ENCODE results near the gene OR13H1. TPM values are rescaled to one million over a fixed set of nuclear protein-coding genes. Genes with fewer than 3 reads are reported as not detected.
"Not testable (repeated sequence)": the region's sequence is repeated elsewhere in the genome, so short reads cannot be mapped to it uniquely, and the experiment has no call there.

OR13H1 gene
- total and polyA plus RNA-seq, 2 of the 4 experiments (the other 2 are of a cell fraction), result not detected

- H3K79me1 ChIP-seq (ENCODE audit: low read depth in 1 of 2, low read length in 2 of 2); H3K4ac ChIP-seq (ENCODE audit: low read depth, low read length); H4K91ac ChIP-seq (ENCODE audit: insufficient read depth, low read depth, low read length); ATAC-seq (ENCODE audit: low read depth); H2AK9ac ChIP-seq (replicated peaks; ENCODE audit: low read depth, low read length, poor library complexity); CTCF ChIA-PET; H3K9me1 ChIP-seq (ENCODE audit: insufficient read depth, low read length); H3K56ac ChIP-seq (ENCODE audit: extremely low read depth, insufficient read depth, low read length); H3K23ac ChIP-seq (ENCODE audit: low read depth, low read length); DNase-seq; H3K18ac ChIP-seq (ENCODE audit: low read depth, low read length); H2BK20ac ChIP-seq (ENCODE audit: low read depth, low read length); H3K4me1 ChIP-seq (ENCODE audit: control insufficient read depth, insufficient read depth, low read length); H3K4me2 ChIP-seq (ENCODE audit: low read depth, low read length); H2BK120ac ChIP-seq (ENCODE audit: low read depth, low read length); in situ Hi-C loops (cut with MboI; ENCODE audit: low sequenced_read_pairs); H3K9me3 ChIP-seq (ENCODE audit: control insufficient read depth, insufficient read depth, low read length); H3K14ac ChIP-seq (replicated peaks; ENCODE audit: low read depth, low read length); H4K20me1 ChIP-seq (ENCODE audit: insufficient read depth, low read length); H4K5ac ChIP-seq (ENCODE audit: low read depth, low read length); H3K27me3 ChIP-seq (ENCODE audit: control insufficient read depth, insufficient read depth, low read length); H2BK5ac ChIP-seq (ENCODE audit: low read depth, low read length, poor library complexity, severe bottlenecking); intact Hi-C loops (cut with micrococcal nuclease); H3K27ac ChIP-seq (ENCODE audit: insufficient read depth, low read length); BruUV-seq (replicated peaks); H3K36me3 ChIP-seq (ENCODE audit: control insufficient read depth, insufficient read depth, low read length); H3K9ac ChIP-seq (ENCODE audit: low read depth, low read length); H4K8ac ChIP-seq (ENCODE audit: low read depth in 2 of 2, low read length in 2 of 2); H3K4me3 ChIP-seq (ENCODE audit: insufficient read depth, low read depth, low read length); H2AK5ac ChIP-seq (ENCODE audit: low read depth, low read length); H2BK15ac ChIP-seq (ENCODE audit: low read depth, low read length); POLR2A ChIA-PET (ENCODE audit: unreplicated experiment); dilution Hi-C loops (cut with HindIII; ENCODE audit: low sequenced_read_pairs, unreplicated experiment); H2AFZ ChIP-seq (replicated peaks; ENCODE audit: low read length, poor library complexity): not testable (repeated sequence)
- WGBS, 2 experiments (ENCODE audit: extremely low coverage in 2 of 2, insufficient read length in 1 of 2), result no CpG with 5 or more reads among the region's 34 CpGs
Observed at GRCh38 chrX:131578735-131579367, 35.0 kb downstream of the OR13H1 start.
